HG03064 (cell line): ENCODE measurements around the gene ERFE.

Source experiments
- ATAC-seq: cut with Tn5 transposase; IDR thresholded peaks from one replicate; pipeline ENCODE4 v1.9.1; 2021; ENCODE audit warnings: low read depth; ENCODE audit not compliant: unreplicated experiment

Gene ERFE

GRCh38 chr2:238152771-238153688 lies 5.7 kb upstream of the ERFE start:
- no peak for ATAC-seq

GRCh38 chr2:238154570-238154969 lies 4.2 kb upstream of the ERFE start:
- no peak for ATAC-seq

GRCh38 chr2:238155051-238155760 lies 3.6 kb upstream of the ERFE start:
- no peak for ATAC-seq

- no peak for ATAC-seq
These were observed 2.7 kb upstream of the ERFE start for GRCh38 chr2:238155761-238156694.

GRCh38 chr2:238157506-238158017 lies 1.2 kb upstream of the ERFE start:
- ATAC-seq, result no peak

- no peak for ATAC-seq
These were observed 707 bp upstream of the ERFE start for GRCh38 chr2:238158018-238158508.

- ATAC-seq, result no peak
These were observed 335 bp downstream of the ERFE start for GRCh38 chr2:238159071-238159539.

- no peak for ATAC-seq
These were observed 963 bp downstream of the ERFE start for GRCh38 chr2:238159661-238160205.

- no peak for ATAC-seq
These were observed 1.7 kb downstream of the ERFE start for GRCh38 chr2:238160206-238161129.

GRCh38 chr2:238161291-238162051 lies 2.7 kb downstream of the ERFE start:
- no peak for ATAC-seq

- ATAC-seq, result no peak
These were observed 3.6 kb downstream of the ERFE start for GRCh38 chr2:238162251-238162845.

GRCh38 chr2:238162846-238163441 lies 4.2 kb downstream of the ERFE start:
- ATAC-seq, result no peak

GRCh38 chr2:238163481-238164198 lies 4.9 kb downstream of the ERFE start:
- no peak for ATAC-seq

- ATAC-seq, result no peak
These were observed 6.1 kb downstream of the ERFE start for GRCh38 chr2:238164906-238165287.

GRCh38 chr2:238165288-238165921 lies 6.6 kb downstream of the ERFE start:
- ATAC-seq, result no peak
